SK-MEL-5 (cell line): Measurements from ENCODE around the gene USP40. TPM values are rescaled to one million over a fixed set of nuclear protein-coding genes. Genes with fewer than 3 reads are reported as not detected.

Experiments
- DNase-seq: peaks from one replicate; pipeline ENCODE4 v3.0.0-alpha.2; 2016; ENCODE audit warnings: low read depth, low spot score
- in situ Hi-C: cut with HindIII; loops from 2 replicates; pipeline ENCODE4 v1.10.0; 2016; ENCODE audit warnings: low sequenced_read_pairs, high pct_unique_total_duplicates, low pct_unique_long_range_greater_than_20kb
- total RNA-seq: library from RNA; depleted of rRNA; stranded (reverse); fragments of >200 nt; shearing (Covaris generic); gene quantifications from 2 replicates; pipeline ENCODE4 v1.2.3, GENCODE V29; 2014

Gene USP40
- total RNA-seq, 1 experiment from 2014 or later = 38.3 TPM

DNA sequence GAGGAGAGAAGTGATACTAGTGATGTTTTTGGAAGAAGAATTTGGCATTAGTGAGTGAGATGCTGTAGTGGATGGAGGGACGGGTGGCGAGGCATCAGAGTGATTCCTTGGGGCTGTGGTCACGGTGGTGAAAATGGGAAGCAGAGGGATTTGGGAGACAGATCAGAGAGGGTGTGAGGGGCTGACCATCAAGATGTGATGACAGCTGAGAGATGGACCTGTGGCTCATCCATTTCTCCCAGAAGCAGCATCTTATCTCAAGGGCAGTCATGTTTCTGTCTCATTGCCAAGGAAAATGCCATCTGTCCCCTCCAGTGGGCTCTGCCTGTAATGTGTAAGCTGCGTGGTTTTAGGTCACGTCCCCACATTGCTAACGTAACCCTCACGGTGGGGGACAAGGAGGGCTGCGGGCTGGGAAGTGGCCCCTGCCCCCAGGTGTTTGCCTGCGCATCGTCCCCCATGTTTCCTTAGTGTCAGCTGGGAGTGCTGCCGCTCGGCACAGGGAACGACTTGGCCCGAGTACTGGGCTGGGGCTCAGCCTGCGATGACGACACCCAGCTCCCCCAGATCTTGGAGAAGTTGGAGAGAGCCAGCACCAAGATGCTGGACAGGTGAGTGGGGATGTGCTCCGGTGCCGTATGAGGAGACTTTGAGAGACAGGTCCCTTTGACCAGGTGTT, 121.3 kb downstream of the USP40 start:
- in situ Hi-C loops = no loop called here
- no peak for DNase-seq

DNA sequence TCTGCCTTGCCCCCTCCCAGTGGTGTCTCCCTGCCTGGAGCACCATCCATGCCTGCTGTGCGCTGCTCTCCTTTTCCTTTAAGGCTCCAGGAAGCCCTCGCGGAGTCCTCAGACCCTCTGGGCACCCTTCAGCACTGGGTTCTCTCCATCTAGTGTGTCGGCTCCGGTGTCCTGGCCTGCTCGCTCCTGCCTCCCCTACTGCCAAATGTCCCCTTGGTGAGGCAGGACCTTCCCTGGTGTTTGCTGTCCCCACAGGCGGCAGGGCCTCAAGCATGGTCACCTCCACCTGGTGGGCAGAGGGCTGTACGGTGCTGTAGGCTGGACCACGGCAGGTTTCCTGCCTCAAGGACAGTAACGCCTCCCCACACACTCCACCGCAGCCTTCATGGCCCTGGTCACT, 122.1 kb downstream of the USP40 start:
- in situ Hi-C loops = no loop called here
- no peak for DNase-seq

DNA sequence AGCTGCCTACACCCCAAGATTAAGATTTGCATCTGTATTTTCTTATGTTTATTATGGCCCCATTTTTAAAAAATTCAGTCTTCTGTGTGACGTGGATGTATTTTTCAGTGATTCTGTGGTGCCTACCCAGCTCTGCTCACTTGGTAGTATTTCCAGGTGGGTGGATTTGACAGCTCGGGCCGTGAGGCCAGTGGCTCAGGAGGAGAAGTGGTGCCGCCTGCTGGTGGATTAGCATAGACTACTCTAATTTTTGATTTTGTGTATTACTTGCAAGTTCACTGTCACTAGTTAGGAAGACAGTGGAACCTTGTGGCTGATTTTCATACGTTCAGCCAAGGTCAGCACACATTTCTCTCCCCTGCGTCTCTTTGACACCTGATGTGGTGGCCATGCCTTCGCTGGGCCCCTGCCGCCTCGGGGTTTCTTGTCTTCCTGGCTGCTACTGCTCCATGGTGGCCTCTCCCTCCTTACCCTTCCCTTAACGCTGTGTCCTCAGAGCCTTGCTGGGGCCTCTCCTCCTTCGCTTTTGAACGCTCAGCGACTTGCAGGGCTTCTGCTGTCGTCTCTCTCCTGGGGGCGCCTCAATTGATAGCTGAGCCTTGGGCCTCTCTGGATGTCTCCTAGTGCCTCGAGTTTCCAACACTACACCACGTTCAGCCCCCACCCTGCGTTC, 122.9 kb downstream of the USP40 start:
- DNase-seq = peak; percentile 77
- in situ Hi-C loops = no loop called here

DNA sequence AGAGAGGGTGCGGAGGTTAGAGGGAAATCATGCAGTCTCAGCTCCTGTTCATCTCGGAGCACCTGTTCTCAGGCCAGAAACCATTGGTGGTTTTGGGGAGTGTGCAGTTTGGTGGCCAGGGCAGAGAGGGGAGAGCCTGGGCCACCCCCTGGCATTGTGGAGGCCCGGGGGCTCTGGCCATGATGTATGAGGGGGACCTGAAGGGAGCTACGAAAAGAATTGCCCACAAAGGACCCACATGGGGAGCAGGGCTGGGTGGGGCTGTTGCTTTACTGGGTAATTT, 124.6 kb downstream of the USP40 start:
- in situ Hi-C loops = no loop called here
- no peak for DNase-seq

DNA sequence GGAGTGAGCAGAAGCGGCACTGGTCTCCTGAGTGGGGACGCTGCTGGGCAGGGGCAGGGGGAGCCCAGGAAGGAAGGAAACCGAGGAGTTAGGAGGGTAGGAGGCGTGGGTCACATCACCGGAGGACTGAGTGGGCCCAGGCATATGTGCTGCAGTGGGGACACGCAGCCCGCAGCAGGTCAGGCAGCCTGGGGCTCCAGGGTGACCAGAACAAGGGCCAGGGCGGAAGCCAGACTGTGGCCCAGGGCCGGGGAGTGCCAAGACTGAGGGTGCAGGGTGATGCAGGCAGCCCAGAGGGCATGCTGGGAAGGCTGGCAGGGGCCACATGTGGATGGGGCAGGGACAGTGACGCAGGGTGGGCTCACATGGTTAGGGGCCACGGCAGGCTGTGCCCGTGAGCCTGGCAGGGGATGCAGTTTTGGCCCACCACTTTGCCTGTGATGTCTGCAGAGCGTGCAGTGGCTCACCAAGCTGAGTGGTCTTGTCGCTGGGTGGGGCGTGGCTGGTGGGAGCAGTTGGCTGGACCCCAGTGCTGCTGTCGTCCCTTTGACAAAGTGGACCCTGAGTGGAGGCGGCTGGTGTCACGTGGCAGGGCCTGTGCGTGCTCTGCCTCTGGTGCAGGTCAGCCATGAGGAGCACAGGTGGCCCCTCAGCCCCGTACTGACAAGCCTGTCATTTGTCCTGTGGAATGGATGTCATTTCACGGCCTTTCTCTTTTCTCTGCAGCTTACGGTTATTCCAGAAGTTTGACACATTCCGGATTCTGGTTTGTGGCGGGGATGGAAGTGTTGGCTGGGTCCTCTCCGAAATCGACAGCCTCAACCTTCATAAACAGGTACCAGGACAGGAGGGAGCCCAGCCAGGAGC, 125.2 kb downstream of the USP40 start:
- in situ Hi-C loops = no loop called here
- no peak for DNase-seq

DNA sequence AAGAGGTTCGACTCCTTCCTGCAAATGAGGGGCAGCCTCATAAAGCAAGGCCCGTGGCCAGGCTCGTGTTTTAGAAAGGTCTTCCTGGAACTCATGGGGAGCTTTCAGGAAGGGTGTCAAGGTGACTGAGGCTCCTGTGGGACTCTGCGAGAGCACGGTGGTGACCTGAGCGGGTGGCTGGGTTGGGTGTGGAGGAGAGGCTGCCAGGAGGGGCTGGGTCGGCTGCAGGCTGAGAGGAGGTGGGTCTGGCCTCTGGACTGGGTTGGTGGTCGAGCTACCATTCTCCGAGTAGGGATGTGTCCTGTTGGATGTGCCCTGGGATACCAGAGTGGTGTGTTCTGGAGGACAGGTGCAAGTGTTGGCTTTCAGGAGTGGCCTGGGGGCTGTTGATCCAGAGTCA, 125.9 kb downstream of the USP40 start:
- in situ Hi-C loops = no loop called here
- no peak for DNase-seq

DNA sequence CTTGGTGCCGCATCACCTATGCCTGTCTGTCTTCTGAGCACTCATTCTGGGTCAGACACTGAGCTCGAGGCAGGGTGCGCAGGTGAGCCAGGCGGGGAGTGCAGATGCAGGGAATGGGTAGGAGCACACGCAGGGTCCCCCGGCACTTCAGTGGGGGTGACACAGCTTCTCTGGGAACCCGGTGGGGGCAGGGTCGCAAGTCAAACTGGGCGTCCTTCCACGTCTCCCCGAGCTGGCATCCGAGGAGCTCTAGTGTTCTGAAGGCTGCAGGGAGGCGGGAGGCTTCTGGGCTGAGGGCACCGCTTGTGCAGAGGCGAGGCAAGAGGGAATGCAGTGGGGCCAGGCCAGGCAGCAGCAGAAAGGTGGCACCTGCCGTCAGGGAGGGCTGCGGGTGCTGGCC, 126.3 kb downstream of the USP40 start:
- DNase-seq = no peak
- in situ Hi-C loops = no loop called here

DNA sequence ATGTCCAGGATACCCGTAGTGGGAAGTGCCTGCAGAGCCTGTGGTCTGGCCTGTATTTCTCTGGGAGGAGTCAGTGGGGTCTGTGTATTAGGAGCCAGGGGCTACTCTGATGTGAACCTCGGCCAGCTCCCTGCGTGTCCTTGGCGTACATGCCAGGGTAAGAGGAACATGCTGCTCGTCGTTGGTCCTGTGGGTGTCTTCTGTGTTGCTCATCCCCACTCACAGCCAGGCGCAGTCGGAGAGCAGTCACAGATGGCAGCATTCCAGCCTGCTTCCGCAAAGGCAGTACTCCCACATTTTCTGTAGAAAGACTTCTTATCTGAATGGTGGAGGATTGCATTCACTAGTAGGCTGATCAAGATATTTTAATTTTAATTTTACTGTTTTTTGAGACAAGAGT, 127.4 kb downstream of the USP40 start:
- in situ Hi-C loops = no loop called here
- no peak for DNase-seq

DNA sequence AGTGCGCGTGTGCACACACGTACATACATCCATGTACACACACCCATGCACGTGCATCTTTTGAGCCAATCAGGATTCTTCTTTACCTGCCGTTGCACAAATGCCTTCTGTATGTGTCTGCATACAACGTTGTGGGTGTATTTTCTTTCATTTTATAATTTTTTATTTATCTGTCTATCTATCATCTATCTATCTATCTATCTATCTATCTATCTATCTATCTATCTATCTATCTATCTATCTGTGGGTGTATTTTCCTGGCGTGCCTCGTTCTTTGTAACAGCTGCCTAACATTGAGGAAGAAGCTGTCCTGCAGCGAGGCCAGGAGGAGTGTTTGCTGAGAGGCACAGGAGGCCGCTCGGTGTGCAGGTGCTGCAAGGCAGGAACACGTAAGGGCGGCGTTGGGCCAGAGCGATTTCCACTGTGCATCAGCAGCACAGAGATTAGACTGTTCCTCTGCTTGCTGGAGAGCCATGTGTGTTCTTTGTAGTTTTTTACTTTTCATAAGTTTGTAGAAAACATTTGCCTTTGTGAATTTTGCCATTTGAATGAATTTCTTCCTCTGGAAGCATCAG, 127.9 kb downstream of the USP40 start:
- in situ Hi-C loops = no loop called here
- no peak for DNase-seq

DNA sequence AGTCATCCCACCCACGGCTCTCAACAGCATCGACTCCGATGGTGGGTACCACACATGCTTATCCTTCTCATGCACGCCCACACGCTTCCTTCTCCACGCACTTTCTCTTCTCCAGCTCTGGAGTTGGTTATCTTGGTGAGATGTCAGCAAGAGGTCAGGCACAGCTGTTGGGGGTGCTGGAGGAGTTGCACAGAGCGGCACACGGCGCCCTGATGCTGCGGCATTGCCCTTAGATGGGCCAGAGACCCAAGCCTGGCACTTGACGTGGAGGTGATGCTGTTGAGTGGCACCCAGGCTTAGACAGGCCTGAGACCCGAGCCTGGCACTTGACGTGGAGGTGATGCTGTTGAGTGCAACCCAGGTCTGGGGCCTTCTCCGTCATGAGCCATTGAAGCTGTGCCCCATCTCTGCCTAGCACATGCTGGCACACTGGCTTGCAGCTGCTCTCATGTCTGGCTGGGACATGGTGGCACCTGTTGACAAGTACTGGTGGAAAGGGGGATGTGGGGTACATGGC, 129.1 kb downstream of the USP40 start:
- DNase-seq = no peak
- in situ Hi-C loops = no loop called here

DNA sequence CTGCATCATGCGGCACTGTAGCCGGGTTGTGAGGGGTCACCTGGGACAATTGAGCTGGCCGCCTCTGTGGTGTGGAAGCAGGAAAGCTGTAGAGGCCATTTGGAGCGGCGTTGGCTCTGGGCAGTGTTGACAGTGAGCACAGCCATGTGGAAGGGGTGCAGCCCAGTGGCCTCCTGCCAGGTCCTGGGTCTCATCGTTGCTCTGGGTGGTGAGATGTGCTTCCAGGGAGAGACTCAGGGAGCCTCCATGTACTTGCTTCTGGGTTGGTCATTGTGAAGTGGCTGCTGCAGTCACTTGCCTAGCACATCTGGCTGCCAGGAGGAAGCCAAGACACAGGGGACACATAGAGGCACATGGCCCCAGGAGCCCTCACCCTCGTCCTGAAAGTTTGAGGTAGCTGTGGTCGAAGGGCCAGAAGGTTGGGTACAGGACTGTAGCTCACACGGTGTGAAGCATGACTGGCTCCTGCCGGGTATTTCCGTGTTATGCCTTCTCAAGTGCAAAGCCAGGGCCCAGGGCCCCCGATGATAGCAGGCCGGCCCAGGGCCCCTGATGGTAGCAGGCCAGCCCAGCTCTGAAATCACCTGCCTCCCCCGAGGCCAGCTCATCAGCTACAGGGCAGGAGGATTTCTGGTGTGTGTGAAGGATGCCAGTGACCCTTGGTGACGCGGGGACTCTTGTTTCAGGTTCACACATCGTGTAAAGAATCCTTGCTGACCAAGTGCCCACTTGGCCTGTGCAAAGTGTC, 129.7 kb downstream of the USP40 start:
- in situ Hi-C loops = no loop called here
- DNase-seq = no peak

DNA sequence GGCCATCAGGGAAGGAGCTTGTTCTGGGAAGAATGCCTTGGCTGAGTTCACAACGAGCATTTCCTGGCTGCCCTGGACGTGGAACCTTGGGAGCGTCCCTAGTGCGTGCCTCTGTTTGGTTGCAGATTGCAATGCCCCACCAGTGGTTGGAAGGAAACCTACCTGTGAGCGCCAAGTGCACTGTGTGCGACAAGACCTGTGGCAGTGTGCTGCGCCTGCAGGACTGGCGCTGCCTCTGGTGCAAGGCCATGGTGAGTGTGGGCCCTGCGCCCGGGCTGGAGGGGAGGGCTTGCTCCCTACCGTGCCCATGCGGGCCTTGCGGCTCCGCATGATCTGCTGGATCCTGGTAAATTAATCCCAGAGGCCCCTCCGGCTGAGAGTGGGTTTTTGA, 130.4 kb downstream of the USP40 start:
- in situ Hi-C loops = no loop called here

DNA sequence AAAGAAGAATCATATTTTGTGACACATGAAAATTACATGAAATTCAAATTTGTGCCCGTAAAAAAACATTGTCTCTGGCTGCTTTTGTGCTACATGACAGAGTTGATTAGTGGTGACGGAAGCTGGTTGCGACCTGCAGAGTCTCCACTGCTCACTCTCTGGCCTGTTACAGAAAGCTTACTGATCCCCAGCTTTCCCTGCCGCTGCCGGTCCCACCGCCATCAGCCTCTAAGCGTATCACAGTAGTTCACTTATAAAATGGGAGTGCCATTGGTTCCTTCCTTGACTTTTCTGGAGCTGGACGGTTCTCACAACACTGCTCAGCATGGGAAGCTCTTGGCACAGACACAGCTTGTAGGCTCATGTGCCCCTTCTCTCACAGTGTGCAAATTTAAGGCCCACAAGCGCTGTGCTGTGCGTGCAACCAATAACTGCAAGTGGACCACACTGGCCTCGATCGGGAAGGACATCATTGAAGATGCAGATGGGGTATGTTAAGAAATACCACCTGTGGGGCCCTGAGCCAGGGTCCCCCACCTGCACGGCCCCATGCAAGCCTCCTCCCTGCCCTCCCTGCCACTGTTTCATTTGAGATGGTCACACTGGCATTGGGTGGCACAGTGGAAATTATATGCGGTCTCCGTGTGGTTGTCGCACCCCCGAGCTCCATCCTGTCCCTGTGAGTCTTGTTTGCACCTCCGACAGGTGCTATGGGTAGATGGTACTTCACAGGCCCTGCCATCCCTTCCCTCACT, 131.0 kb downstream of the USP40 start:
- DNase-seq = no peak
- in situ Hi-C loops = no loop called here

More for the DNA sequence above, 130.4 kb downstream of the USP40 start:
- no peak for DNase-seq

DNA sequence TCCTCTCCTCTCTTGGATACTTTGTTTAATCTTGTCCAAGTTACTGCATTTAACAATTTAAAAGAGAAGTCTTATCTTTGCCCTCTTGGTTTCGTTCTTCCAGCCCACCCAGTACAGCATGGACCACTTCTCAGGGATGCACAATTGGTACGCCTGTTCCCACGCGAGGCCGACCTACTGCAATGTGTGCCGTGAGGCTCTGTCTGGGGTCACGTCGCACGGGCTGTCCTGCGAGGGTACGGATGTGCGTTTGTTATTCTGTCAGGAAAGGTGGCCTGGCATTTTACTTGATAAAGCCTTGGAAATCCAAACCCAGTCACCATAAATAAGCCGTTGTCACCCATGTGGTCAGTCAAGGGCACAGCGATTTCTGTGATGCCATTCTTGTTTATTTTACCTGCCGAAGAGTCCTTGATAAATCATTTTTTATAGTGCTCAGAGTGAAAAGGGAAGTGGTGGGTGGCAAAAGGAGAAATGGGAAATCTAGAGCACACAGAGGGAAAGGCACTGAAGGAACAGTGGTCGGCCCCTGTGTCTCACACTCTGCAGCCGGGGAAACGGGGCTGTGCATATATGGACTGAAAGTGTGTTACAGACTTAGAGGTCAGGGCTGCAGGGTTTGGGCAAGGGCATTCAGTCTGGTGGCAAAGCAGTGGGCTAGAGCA, 131.8 kb downstream of the USP40 start:
- no peak for DNase-seq
- in situ Hi-C loops = no loop called here

DNA sequence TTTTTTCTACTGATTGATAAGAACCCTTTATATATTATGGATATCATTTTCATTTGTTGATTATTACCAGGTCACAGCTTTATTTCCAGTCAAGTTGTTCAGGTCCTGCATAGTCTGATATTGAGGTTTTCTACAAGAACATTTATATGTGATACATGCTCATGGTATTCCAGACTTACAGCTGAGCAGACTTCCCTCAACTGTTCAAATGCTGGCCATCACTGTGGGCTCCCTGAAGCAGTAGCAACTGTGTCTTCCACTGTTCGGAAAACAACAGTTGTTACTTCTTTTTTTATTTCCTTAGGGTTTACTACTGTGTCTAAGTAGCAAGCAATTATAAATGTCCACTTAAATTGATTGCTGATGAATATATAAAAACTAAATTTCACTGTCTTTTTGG, 132.8 kb downstream of the USP40 start:
- no peak for DNase-seq
- in situ Hi-C loops = no loop called here

DNA sequence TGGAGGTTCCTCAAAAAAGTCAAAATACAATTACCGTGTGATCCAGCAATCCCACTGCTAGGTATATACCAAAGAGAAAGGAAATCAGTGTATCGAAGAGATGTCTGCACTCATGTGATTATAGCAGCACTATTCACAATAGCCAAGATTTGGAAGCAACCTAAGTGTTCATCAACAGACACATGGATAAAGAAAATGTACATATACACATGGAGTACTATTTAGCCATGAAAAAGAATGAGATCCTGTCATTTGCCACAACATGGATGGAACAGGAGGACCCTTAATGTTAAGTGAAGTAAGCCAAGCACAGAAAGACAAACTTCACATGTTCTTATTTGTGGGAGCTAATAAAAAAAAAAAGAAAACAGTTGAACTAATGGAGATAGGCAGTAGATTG, 133.6 kb downstream of the USP40 start:
- DNase-seq = no peak
- in situ Hi-C loops = no loop called here

DNA sequence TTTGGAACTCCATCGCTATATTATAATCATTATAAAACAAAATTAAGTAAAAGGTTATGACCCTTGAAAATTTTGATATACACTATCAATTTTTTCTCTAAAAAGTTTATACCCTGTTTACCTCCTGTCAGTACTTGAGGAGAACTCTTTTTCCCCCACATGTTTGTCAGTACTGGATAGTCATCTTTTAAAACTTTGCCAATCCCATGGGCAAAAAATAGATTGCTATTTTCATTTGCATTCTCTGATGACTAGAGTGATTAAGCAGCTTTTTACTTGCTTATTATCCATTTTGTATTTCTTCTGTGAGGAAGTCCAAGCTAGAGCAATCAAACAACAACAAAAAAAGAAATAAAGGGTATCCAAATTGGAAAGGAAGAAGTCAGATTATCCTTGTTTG, 135.9 kb downstream of the USP40 start:
- in situ Hi-C loops = no loop called here
- no peak for DNase-seq
